Renal cortical epithelial cell (primary cell): ENCODE results near the gene GPR37. TPM values are rescaled to one million over a fixed set of nuclear protein-coding genes. Genes with fewer than 3 reads are reported as not detected.

Source experiments
- DNase-seq: peaks from one replicate; pipeline ENCODE4 v3.0.0-alpha.2; 2011; ENCODE audit warnings: low read depth
- total RNA-seq: library from RNA; depleted of rRNA; stranded (reverse); fragments of >200 nt; gene quantifications from 2 replicates; pipeline ENCODE4 v1.2.3, GENCODE V29; 2014

Gene GPR37
- total RNA-seq, 1 donor from 2014 or later: 1.2 TPM

DNA sequence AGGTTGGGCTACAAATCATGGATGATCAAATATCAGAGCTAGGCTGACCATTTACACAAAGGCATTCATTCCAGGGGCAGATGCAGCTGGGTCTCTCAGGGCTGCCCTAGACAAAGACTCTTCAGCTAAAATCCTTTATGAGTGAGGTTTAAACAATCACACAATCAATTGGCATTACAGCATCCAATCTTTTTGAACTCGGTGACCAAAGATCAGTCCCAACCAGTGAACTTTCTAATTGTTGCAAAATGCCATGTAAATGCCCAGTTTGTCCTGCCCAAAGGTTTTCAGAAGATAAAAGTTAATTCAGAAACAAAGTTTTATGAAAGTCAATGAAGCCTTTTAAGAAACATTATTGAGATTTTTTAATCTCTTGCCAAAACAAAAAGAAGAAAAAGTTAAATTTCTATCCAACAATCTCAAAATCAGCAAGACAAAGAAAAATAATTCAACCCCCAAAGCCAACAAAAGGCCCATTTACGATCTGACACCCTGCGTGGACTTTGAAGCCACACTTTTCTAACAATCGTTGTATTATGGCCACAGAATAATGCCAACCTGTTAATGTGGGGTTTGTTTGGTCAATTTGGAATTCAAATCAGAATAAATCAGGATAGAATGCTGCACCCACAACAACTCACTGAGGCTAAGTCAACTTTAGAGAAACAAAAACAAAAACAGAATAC is 40.9 kb downstream of the GPR37 start:
- no peak for DNase-seq

DNA sequence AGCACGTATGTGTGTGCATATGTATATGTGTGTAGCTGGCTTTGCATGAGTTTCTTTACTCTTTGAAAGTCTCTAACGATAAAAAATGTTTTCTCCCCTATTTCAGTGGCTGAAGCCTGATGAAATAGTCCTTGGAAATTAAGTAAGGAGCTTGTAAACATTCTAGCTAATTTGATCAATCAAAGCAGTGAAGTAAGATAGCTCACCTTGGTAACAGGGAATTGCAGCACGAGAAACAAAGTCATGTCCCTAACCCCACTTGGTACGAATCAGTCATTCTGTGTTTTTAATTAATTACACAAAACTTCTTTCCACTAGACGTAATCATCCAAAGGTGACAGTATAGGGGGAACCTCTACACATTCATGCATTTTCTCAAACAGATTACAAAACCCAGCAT is 41.5 kb downstream of the GPR37 start:
- no peak for DNase-seq

DNA sequence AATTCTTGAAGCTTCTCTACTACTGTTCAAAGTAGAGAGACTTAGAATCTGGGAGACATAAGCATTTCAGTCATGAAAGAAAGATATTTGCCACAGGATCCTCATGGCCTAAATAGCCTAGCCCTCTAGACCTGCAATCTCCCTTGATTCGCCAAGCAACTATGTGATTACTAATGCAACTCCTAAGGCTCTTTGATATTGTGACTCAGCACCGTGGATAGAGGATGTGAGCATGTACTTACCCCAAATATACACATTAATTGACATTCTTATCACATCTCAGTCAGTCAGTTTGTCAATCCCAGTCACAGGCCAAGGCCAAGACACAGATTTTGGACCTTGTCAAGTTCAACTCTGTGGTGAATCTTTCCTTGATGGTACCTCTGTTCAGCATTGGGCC is 42.6 kb downstream of the GPR37 start:
- DNase-seq: peak; percentile 70

DNA sequence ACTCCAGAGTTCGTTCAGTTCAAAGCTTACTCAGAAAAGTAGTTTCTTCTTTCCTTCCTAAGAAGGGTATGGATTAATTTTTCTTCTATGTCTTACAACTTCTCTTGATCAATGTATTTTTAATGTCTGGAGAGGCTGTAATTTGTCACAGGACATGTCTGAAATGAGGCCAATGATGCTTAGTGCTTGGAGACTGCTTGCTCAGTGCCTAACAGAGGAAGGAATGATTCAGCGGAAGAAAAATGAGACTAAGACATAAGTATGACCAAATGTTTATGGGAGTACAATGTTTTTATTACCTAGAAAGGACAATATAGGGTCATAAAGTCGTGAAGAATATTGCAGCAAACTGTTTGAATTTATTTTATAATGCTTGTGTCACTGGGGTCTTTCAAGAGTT is 43.3 kb downstream of the GPR37 start:
- DNase-seq: no peak

DNA sequence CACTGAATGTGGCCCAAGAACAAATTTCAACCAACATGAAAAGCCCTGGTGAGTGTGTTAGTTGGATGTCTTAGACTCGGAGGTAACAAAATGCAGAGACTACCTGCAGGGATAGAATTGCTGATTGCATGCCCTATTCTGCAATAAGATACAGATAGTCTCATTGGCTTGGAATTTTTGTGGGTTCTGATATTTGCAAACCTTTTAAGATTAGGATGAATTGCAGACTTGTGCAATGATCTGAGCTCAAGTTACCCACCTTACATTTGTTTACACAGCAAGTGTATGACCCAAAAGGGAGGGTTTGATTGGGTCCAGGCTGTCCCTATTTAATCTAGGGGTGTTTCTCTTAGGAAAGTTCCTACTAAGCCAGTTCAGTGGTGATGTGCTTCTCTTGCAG is 45.4 kb downstream of the GPR37 start:
- DNase-seq: peak; percentile 15

DNA sequence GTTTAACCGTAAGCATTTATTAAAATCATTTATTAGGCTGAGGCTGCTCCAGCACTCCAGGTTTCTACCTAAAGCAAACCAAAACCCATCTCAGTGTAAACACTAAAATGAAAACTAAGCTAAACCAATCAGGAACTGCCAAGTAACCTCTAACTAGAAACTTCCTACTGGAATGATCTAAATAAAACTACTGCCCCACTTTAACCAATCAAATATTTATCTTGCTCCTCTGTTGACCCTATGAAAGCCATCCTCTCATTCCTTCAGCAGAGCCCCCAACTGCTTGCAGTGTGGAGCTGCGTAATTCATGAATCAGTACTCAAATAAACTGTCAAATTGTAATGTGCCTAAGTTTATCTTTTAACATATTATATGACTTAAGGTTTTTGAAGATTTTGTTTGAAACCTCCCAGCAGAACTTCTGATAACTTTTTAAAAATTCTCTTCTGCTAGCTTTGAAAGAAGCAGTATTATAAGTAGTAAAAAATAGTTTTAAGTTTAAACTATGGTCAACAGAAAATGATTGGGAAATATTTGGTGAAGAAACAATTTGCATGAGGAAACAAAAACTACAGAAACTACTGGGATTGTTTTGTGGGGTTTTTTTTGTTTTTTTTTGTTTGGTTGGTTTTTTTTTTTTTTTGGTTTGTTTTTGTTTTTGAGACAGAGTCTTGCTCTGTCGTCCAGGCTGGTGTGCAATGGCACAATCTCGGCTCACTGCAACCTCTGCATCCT is 47.4 kb downstream of the GPR37 start:
- no peak for DNase-seq

DNA sequence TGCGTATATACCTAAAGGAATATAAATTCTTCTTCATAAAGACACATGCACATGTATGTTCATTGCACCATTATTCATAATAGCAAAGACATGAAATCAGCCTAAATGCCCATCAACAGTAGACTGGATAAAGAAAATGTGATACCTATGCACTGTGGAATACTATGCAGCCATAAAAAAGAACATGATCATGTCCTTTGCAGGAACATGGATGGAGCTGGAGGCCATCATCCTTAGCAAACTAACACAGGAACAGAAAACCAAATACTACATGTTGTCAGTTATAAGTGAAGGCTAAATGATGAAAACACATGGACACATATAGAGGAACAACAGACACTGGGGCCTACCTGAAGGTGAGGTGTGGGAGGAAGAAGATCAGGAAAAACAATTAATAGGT is 48.7 kb downstream of the GPR37 start:
- no peak for DNase-seq

DNA sequence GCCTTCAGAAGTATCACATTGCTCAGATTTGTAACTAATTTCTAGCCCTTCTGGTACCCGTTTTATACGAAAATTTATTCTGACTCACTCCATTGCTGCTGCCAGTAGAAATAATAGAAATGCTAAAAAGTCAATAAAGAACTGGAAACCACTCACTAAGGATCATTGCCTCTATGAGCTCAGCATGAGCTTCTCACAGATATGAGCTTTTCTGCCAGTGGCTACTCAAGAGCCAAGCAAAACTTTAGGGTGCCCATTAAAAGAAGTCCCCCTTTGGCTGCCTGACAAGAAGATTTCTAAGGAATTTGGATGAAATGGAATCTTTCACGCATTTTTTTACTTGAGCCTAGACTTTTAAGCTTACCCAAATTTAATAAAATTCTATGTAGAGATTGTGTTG is 52.5 kb downstream of the GPR37 start:
- DNase-seq: no peak

DNA sequence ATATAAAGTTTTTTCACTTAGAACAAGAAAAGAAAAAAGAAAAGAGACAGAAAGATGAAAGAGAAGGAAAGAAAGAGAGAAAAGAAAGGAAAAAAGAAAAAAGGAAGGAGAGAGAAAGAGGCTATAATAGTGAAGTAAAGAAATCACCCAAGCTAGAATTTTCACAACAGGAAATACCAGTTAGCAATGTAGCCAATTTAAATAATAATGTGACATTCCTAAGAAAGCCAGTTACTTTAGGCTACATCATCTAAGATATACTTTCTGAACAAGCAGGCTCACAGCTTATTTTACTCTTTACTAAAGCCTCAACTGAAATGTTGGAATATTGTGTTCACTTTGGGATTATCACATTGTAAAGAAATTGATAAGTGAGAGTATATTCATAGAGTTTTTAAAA is 53.6 kb downstream of the GPR37 start:
- no peak for DNase-seq

DNA sequence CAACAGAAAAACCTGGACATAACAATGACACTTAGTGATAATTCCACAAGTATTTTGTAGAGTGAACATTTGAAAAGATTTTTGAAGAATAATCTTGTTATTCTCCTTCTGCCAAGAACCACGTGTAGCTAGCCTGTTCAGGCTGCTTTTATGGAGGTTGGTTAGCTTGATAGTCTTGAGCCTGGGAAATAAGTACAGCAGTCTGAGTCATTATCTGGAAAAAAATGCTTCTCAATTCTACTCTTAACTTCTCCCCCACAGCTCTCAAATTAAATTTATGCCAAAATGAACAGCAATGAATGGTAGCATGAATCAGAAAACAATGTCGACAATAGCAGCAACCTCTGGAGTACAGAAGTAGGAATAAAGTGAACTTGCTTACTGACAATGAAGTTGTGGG is 63.2 kb downstream of the GPR37 start:
- DNase-seq: peak; percentile 25

DNA sequence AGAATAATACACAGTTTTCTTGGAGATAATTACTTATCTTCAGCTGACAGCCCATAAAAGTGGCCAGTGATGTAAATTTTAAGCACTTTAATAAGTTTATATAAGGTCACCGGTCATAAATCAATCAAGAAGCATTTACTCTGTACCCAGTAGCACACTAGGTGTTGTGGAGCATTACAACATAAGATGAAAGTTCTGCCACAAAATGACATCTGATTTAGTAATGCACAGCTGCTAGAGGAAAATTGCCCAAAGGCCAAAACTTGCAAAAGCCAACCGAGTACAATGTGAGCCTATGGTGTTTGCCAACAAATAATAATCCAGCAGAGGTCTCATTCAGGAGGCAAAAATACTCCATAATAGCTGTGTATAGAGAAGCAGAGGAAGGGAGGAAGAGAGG is 63.6 kb downstream of the GPR37 start:
- no peak for DNase-seq

DNA sequence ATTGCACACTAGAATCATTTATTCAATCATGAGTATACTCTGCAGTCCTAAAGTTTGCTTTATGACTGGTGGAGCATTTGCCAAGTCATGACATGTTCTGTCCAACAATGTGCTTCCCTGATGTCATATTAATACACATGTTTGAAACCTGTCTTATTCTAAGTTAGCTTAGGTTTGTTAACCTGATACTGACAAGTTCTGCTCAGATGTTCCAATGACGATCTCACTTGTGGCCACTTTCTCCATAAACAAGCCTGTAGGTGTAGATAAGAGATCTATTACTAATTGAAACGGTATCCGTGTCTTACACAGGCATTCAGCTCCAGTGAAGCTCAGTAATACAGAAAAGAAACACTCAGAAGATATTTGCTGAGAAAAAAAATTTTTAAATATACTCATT is 64.9 kb downstream of the GPR37 start:
- peak; percentile 6 for DNase-seq

DNA sequence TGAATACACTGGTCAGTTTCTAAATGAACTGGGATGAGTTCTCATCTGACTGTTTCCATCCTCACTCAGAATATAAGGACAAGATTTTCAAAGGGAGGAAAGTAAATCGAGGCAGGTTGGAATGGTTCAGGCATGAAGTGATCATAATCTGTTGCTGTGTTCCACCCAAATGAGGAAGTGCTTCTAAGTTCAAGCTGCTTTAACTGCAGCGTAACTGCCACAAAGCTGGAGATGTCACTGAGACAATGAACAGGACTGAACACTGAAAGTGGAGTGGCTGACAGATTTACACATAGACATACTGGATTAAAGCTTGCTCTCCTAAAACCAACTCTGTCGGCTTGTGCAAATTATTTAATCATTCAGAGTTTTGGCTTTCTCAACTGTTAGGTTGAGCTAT is 66.6 kb downstream of the GPR37 start:
- no peak for DNase-seq

DNA sequence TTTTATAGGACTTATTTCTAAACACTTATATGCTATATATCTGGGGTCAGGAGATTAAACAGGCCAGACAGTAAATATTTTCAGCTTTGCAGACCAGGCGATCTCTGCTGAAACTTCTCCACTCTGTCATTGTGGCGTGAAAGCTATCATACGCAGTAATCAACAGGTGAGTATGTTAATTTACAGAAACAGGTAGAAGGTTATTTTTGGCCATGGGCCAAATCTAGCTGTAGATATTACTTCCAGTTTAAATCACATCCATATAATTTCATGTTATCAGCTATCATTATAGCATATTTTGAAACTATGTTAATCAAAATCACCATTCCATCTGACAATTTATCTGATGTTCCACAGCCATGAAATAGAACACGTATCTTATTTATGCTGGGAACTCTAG is 67.8 kb downstream of the GPR37 start:
- DNase-seq: no peak

Other genes with a start within 250 kb of the GPR37 start
- 23.6 and 29.7 TPM in 2 replicates for gene POT1, start 164.0 kb upstream of the GPR37 start, total RNA-seq